Neural cell (in vitro differentiated cells): ENCODE measurements around the gene AIFM2. TPM values are rescaled to one million over a fixed set of nuclear protein-coding genes. Genes with fewer than 3 reads are reported as not detected.

ENCODE experiments used
- H2AFZ ChIP-seq: fragments of 200-600, 300-800 bp; sonication (generic), shearing (Covaris generic); 2 replicates; pipeline ENCODE4 v1.6.0; 2014; ENCODE audit warnings: low read depth, mild to moderate bottlenecking, antibody characterized with exemption, low read length, moderate library complexity
- H3F3A ChIP-seq: fragments of 200-600 bp; shearing (Covaris generic); 2 replicates; pipeline ENCODE4 v1.6.1; 2016; ENCODE audit warnings: mild to moderate bottlenecking, moderate library complexity, mixed read lengths, antibody characterized with exemption, low read length; ENCODE audit not compliant: insufficient read depth, poor library complexity, severe bottlenecking
- H3K27ac ChIP-seq: fragments of 200-600, 300-800 bp; sonication (generic), shearing (Covaris generic); 2 replicates; pipeline ENCODE4 v1.5.1; 2014; ENCODE audit warnings: mild to moderate bottlenecking, low read length, moderate library complexity
- H3K27me3 ChIP-seq: fragments of 300-800, 200-600 bp; sonication (generic), shearing (Covaris generic); 2 replicates; pipeline ENCODE4 v1.6.0; 2014; ENCODE audit warnings: mild to moderate bottlenecking, low read depth, low read length, moderate library complexity; ENCODE audit not compliant: insufficient read depth
- H3K36me3 ChIP-seq: fragments of 300-800, 200-600 bp; sonication (generic), shearing (Covaris generic); 2 replicates; pipeline ENCODE4 v1.5.1; 2014; ENCODE audit warnings: mild to moderate bottlenecking, antibody characterized with exemption, low read length, moderate library complexity; ENCODE audit not compliant: insufficient read depth
- H3K4me2 ChIP-seq: fragments of 300-800, 200-600 bp; sonication (generic), shearing (Covaris generic); 2 replicates; pipeline ENCODE4 v1.6.0; 2014; ENCODE audit warnings: mild to moderate bottlenecking, low read length
- H3K4me3 ChIP-seq: fragments of 300-800, 200-600 bp; sonication (generic), shearing (Covaris generic); 2 replicates; pipeline ENCODE4 v1.5.1; 2014; ENCODE audit warnings: mild to moderate bottlenecking, low read length, moderate library complexity
- H3K79me2 ChIP-seq: fragments of 200-600 bp; shearing (Covaris generic); replicated peaks from 2 replicates; pipeline ENCODE4 v1.6.0; 2014; ENCODE audit warnings: mild to moderate bottlenecking, low read length, moderate library complexity; ENCODE audit not compliant: insufficient read depth
- H3K9ac ChIP-seq: fragments of 300-800, 200-600 bp; sonication (generic), shearing (Covaris generic); 2 replicates; pipeline ENCODE4 v1.6.1; 2016; ENCODE audit warnings: mild to moderate bottlenecking, low read length, mixed read lengths
- H3K9me2 ChIP-seq: fragments of 200-600 bp; shearing (Covaris generic); 2 replicates; pipeline ENCODE4 v1.6.1; 2016; ENCODE audit warnings: mild to moderate bottlenecking, low read length, mixed read lengths; ENCODE audit not compliant: insufficient read depth
- H3K9me3 ChIP-seq: fragments of 200-600, 300-800 bp; sonication (generic), shearing (Covaris generic); 2 replicates; pipeline ENCODE4 v1.6.1; 2016; ENCODE audit warnings: mild to moderate bottlenecking, mixed run types, low read length, moderate library complexity, mixed read lengths
- H4K20me1 ChIP-seq: fragments of 200-600 bp; shearing (Covaris generic); 2 replicates; pipeline ENCODE4 v1.6.1; 2016; ENCODE audit warnings: mild to moderate bottlenecking, mixed run types; ENCODE audit not compliant: insufficient read depth
- EP300 ChIP-seq: fragments of 450-650 bp; conservative IDR thresholded peaks from 2 replicates; pipeline ENCODE4 v1.6.1; 2014; ENCODE audit warnings: antibody characterized with exemption, mild to moderate bottlenecking, moderate library complexity; ENCODE audit not compliant: poor library complexity, severe bottlenecking
- EZH2 ChIP-seq: fragments of 200-600, 300-800 bp; shearing (Covaris generic), sonication (generic); IDR thresholded peaks from 2 replicates; pipeline ENCODE4 v1.6.1; 2014; ENCODE audit warnings: antibody characterized with exemption, low read length, borderline replicate concordance, mild to moderate bottlenecking; ENCODE audit not compliant: insufficient read depth, poor library complexity, severe bottlenecking
- MXI1 ChIP-seq: fragments of 450-650 bp; conservative IDR thresholded peaks from 2 replicates; pipeline ENCODE4 v1.6.1; 2014; ENCODE audit warnings: antibody characterized with exemption, mild to moderate bottlenecking; ENCODE audit not compliant: poor library complexity, severe bottlenecking
- POLR2AphosphoS5 ChIP-seq: IDR thresholded peaks from 2 replicates; pipeline ENCODE4 v1.6.1; 2012
- RAD21 ChIP-seq: fragments of 450-650 bp; conservative IDR thresholded peaks from 2 replicates; pipeline ENCODE4 v1.6.1; 2014; ENCODE audit warnings: antibody characterized with exemption, mild to moderate bottlenecking, moderate library complexity
- SMC3 ChIP-seq: fragments of 450-650 bp; conservative IDR thresholded peaks from 2 replicates; pipeline ENCODE4 v1.6.1; 2014; ENCODE audit warnings: antibody characterized with exemption, mild to moderate bottlenecking, moderate library complexity; ENCODE audit not compliant: poor library complexity
- TAF1 ChIP-seq: IDR thresholded peaks from 2 replicates; pipeline ENCODE4 v1.6.1; 2012; ENCODE audit warnings: low read depth
- polyA plus RNA-seq: library from polyadenylated mRNA; depleted of rRNA; stranded (reverse); fragments of >200 nt; gene quantifications from 2 replicates; pipeline ENCODE4 v1.2.3, GENCODE V29; 2014
- TF ChIP-seq, protein P1 (sequence below): IDR thresholded peaks from 2 replicates; pipeline ENCODE4 v1.6.1; 2012; ENCODE audit warnings: borderline replicate concordance
- TF ChIP-seq, protein P2 (sequence below): fragments of 450-650 bp; IDR thresholded peaks from 2 replicates; pipeline ENCODE4 v1.5.1; 2014; ENCODE audit warnings: antibody characterized with exemption, mild to moderate bottlenecking, moderate library complexity; ENCODE audit not compliant: poor library complexity, severe bottlenecking

Gene AIFM2
- polyA plus RNA-seq, 1 donor from 2014 or later = 0.78 TPM

DNA sequence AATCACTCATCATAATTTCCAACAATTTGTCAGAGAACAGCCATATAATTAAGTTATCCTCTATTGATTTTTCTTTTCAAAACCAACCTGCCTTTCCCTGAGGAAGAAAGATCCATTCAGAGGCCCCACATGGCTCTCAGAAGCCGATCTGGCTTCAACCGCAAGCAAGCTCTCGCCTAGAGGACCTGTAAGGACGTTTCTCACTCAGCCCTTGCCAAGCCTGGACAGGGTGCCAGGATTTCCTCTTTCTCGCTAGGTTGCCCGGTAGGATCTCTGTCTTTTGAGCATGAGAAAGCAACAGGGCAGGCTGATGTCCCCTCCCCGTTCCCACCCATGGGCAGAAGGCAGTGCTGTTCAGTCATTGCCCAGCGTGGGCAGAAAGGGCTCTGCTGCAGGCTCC, 13.0 kb downstream of the AIFM2 start:
- Histone ChIP-seq H3K4me3 (no peak overlapping the region), H4K20me1 (no peaks in the 10 kb centered on the region), H3K9ac (no peak overlapping the region), H3K9me2 (no peaks in the 10 kb centered on the region), H3K4me2 (no peak overlapping the region), H2AFZ (no peak overlapping the region), H3K36me3 (no peaks in the 10 kb centered on the region), H3K27me3 (no peaks in the 10 kb centered on the region), H3K27ac (no peak overlapping the region), H3F3A (no peaks in the 10 kb centered on the region), H3K9me3 (no peaks in the 10 kb centered on the region), H3K79me2 (no peaks in the 10 kb centered on the region)
- TF ChIP-seq EP300 (no peak), SMC3 (no peak), EZH2 (no peak), MXI1 (no peak), TAF1 (no peak), POLR2AphosphoS5 (no peak), RAD21 (no peak)
- TF ChIP-seq, protein P1, sequence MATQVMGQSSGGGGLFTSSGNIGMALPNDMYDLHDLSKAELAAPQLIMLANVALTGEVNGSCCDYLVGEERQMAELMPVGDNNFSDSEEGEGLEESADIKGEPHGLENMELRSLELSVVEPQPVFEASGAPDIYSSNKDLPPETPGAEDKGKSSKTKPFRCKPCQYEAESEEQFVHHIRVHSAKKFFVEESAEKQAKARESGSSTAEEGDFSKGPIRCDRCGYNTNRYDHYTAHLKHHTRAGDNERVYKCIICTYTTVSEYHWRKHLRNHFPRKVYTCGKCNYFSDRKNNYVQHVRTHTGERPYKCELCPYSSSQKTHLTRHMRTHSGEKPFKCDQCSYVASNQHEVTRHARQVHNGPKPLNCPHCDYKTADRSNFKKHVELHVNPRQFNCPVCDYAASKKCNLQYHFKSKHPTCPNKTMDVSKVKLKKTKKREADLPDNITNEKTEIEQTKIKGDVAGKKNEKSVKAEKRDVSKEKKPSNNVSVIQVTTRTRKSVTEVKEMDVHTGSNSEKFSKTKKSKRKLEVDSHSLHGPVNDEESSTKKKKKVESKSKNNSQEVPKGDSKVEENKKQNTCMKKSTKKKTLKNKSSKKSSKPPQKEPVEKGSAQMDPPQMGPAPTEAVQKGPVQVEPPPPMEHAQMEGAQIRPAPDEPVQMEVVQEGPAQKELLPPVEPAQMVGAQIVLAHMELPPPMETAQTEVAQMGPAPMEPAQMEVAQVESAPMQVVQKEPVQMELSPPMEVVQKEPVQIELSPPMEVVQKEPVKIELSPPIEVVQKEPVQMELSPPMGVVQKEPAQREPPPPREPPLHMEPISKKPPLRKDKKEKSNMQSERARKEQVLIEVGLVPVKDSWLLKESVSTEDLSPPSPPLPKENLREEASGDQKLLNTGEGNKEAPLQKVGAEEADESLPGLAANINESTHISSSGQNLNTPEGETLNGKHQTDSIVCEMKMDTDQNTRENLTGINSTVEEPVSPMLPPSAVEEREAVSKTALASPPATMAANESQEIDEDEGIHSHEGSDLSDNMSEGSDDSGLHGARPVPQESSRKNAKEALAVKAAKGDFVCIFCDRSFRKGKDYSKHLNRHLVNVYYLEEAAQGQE = no peak
- TF ChIP-seq, protein P2, sequence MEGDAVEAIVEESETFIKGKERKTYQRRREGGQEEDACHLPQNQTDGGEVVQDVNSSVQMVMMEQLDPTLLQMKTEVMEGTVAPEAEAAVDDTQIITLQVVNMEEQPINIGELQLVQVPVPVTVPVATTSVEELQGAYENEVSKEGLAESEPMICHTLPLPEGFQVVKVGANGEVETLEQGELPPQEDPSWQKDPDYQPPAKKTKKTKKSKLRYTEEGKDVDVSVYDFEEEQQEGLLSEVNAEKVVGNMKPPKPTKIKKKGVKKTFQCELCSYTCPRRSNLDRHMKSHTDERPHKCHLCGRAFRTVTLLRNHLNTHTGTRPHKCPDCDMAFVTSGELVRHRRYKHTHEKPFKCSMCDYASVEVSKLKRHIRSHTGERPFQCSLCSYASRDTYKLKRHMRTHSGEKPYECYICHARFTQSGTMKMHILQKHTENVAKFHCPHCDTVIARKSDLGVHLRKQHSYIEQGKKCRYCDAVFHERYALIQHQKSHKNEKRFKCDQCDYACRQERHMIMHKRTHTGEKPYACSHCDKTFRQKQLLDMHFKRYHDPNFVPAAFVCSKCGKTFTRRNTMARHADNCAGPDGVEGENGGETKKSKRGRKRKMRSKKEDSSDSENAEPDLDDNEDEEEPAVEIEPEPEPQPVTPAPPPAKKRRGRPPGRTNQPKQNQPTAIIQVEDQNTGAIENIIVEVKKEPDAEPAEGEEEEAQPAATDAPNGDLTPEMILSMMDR = no peak

DNA sequence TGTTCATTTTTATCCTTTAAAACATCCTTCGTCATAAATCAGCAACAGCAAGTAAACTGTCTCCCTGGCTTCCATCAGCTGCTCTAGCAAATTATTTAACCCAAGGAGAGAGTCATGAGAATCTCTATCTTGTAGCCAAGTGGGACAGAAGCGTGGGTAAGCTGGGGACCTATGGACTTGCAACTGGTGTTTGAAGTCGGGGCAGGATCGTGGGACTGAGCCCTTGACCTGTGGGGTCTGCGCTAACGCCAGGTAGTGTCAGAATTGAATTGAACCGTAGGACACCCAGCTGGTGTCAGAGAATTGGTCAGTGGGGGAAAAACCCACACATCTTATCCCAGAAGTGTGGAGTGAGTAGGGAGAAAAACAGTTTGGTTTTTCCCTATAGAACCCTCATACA, 13.4 kb downstream of the AIFM2 start:
- TF ChIP-seq EP300 (no peak), TAF1 (no peak), RAD21 (no peak), EZH2 (no peak), MXI1 (no peak), SMC3 (no peak), POLR2AphosphoS5 (no peak)
- TF ChIP-seq, protein P1 = no peak
- TF ChIP-seq, protein P2 = no peak
- Histone ChIP-seq H3K9me2 (no peaks in the 10 kb centered on the region), H3K27me3 (no peaks in the 10 kb centered on the region), H3K4me3 (no peak overlapping the region), H3F3A (no peaks in the 10 kb centered on the region), H3K9me3 (no peaks in the 10 kb centered on the region), H3K79me2 (no peaks in the 10 kb centered on the region), H3K27ac (no peak overlapping the region), H3K9ac (no peak overlapping the region), H3K36me3 (no peaks in the 10 kb centered on the region), H3K4me2 (no peak overlapping the region), H2AFZ (no peak overlapping the region), H4K20me1 (no peaks in the 10 kb centered on the region)
